OCI-LY7 (cell line): ENCODE results near the gene TDRD9. TPM values are rescaled to one million over a fixed set of nuclear protein-coding genes. Genes with fewer than 3 reads are reported as not detected.

Experiments used
- BruUV-seq: library from RNA; stranded (reverse); fragments of 400-500 nt; replicated peaks from 2 replicates; lab custom pipeline; 2021; lab: Mats Ljungman, UMichigan
- CTCF ChIA-PET: fragments of 300-600 bp; sonication (Branson Sonifier 250); formaldehyde crosslinking; loops from one replicate; lab custom pipeline; 2022; ENCODE audit warnings: antibody characterized with exemption; ENCODE audit not compliant: unreplicated experiment; lab: Charles Lee
- POLR2A ChIA-PET: fragments of 300-600 bp; sonication (Branson Sonifier 250); formaldehyde crosslinking; loops from one replicate; lab custom pipeline; 2022; ENCODE audit warnings: antibody characterized with exemption; lab: Charles Lee
- DNase-seq: peaks from one replicate; pipeline ENCODE4 v3.0.0-alpha.2; 2015; ENCODE audit warnings: low spot score
- H2AFZ ChIP-seq: fragments of 200-600 bp; sonication (generic), shearing (Covaris generic); 2 replicates; pipeline ENCODE4 v1.6.1; 2014; ENCODE audit warnings: mild to moderate bottlenecking, antibody characterized with exemption, low read length, moderate library complexity
- H3K27ac ChIP-seq: fragments of 200-600 bp; sonication (generic); 2 replicates; pipeline ENCODE4 v1.5.1; 2014; ENCODE audit warnings: mixed run types, low read depth, mild to moderate bottlenecking, moderate library complexity, low read length, inconsistent platforms; ENCODE audit not compliant: poor library complexity, severe bottlenecking
- H3K36me3 ChIP-seq: fragments of 200-600 bp; sonication (generic); 2 replicates; pipeline ENCODE4 v1.6.1; 2014; ENCODE audit warnings: mild to moderate bottlenecking, antibody characterized with exemption, low read length, moderate library complexity, mixed read lengths; ENCODE audit not compliant: insufficient read depth
- H3K4me1 ChIP-seq: fragments of 200-600 bp; sonication (generic); 2 replicates; pipeline ENCODE4 v1.5.1; 2014; ENCODE audit warnings: mild to moderate bottlenecking, low read length; ENCODE audit not compliant: insufficient read depth, poor library complexity, severe bottlenecking
- H3K4me2 ChIP-seq: fragments of 200-600 bp; sonication (generic); 2 replicates; pipeline ENCODE4 v1.6.1; 2014; ENCODE audit warnings: mild to moderate bottlenecking, low read length
- H3K4me3 ChIP-seq: fragments of 200-600 bp; sonication (generic); 2 replicates; pipeline ENCODE4 v1.5.1; 2014; ENCODE audit warnings: mild to moderate bottlenecking, low read depth, low read length; ENCODE audit not compliant: poor library complexity, severe bottlenecking
- H3K79me2 ChIP-seq: fragments of 200-600 bp; sonication (generic); 2 replicates; pipeline ENCODE4 v1.6.1; 2016; ENCODE audit warnings: low read depth, mild to moderate bottlenecking, low read length, moderate library complexity, mixed read lengths; ENCODE audit not compliant: insufficient read depth
- H3K9me2 ChIP-seq: fragments of 200-600 bp; sonication (generic); 2 replicates; pipeline ENCODE4 v1.6.1; 2016; ENCODE audit warnings: mild to moderate bottlenecking, low read length, mixed read lengths; ENCODE audit not compliant: insufficient read depth
- H3K9me3 ChIP-seq: fragments of 200-600 bp; sonication (generic); 2 replicates; pipeline ENCODE4 v1.6.1; 2014; ENCODE audit warnings: mild to moderate bottlenecking, mixed run types, low read length, mixed read lengths
- H4K20me1 ChIP-seq: fragments of 200-600 bp; sonication (generic); 2 replicates; pipeline ENCODE4 v1.6.1; 2014; ENCODE audit warnings: mild to moderate bottlenecking, antibody characterized with exemption, low read length, moderate library complexity, mixed read lengths; ENCODE audit not compliant: insufficient read depth
- CTCF ChIP-seq: fragments of 200-600 bp; sonication (generic); conservative IDR thresholded peaks from 2 replicates; pipeline ENCODE4 v1.5.1; 2014; ENCODE audit warnings: mild to moderate bottlenecking, antibody characterized with exemption, low read length, moderate library complexity, mixed read lengths
- EZH2phosphoT487 ChIP-seq: fragments of 200-600 bp; sonication (generic); IDR thresholded peaks from 2 replicates; pipeline ENCODE4 v1.6.1; 2018; ENCODE audit warnings: low read depth, borderline replicate concordance, mild to moderate bottlenecking, mixed run types, antibody characterized with exemption, low read length, moderate library complexity, mixed read lengths
- intact Hi-C: fragments of 100-400 bp; cut with micrococcal nuclease; formaldehyde crosslinking; loops from one replicate; pipeline ENCODE4 v1.10.0; 2022; ENCODE audit not compliant: unreplicated experiment
- total RNA-seq, 2 experiments: library from RNA; depleted of rRNA in 1 of 2; stranded (reverse); fragments of >200 nt in 1 of 2; shearing (Covaris generic) in 1 of 2; gene quantifications; 2 replicates each; pipeline ENCODE4 v1.2.3, GENCODE V29; 2014 to 2022

The TDRD9 gene
- total RNA-seq, 2 experiments from 2014 or later: not detected

- intact Hi-C loops: no loop called here
- Histone ChIP-seq H2AFZ (no peak overlapping the region), H3K79me2 (no peaks in the 10 kb centered on the region), H4K20me1 (no peaks in the 10 kb centered on the region), H3K4me2 (no peak overlapping the region), H3K9me3 (no peaks in the 10 kb centered on the region), H3K4me1 (no peaks in the 10 kb centered on the region), H3K4me3 (no peak overlapping the region), H3K9me2 (no peaks in the 10 kb centered on the region), H3K36me3 (no peaks in the 10 kb centered on the region), H3K27ac (no peak overlapping the region)
- CTCF ChIA-PET: no interaction called here
- no TSS peak for BruUV-seq
- TF ChIP-seq EZH2phosphoT487 (no peak), CTCF (no peak)
- POLR2A ChIA-PET: no interaction called here
- no peak for DNase-seq
Observed at GRCh38 chr14:104086210-104086660, 158.0 kb downstream of the TDRD9 start.

- H2AFZ ChIP-seq: no peak overlapping the region
- H3K79me2 ChIP-seq: no peaks in the 10 kb centered on the region
- H3K27ac ChIP-seq: no peak overlapping the region
- ChIA-PET CTCF (no interaction called here), POLR2A (no interaction called here)
- H3K9me3 ChIP-seq: no peaks in the 10 kb centered on the region
- no peak overlapping the region for H3K4me2 ChIP-seq
- TF ChIP-seq EZH2phosphoT487 (no peak), CTCF (no peak)
- intact Hi-C loops: no loop called here
- no peaks in the 10 kb centered on the region for H3K9me2 ChIP-seq
- no peaks in the 10 kb centered on the region for H3K36me3 ChIP-seq
- no TSS peak for BruUV-seq
- no peaks in the 10 kb centered on the region for H3K4me1 ChIP-seq
- H3K4me3 ChIP-seq: no peak overlapping the region
- no peak for DNase-seq
- H4K20me1 ChIP-seq: no peaks in the 10 kb centered on the region
Observed at GRCh38 chr14:104086661-104087461, 158.6 kb downstream of the TDRD9 start.

- Histone ChIP-seq H4K20me1 (no peaks in the 10 kb centered on the region), H3K79me2 (no peaks in the 10 kb centered on the region), H3K4me2 (no peak overlapping the region), H3K4me1 (no peaks in the 10 kb centered on the region), H3K4me3 (no peak overlapping the region), H3K9me2 (no peaks in the 10 kb centered on the region), H2AFZ (no peak overlapping the region), H3K9me3 (no peaks in the 10 kb centered on the region), H3K27ac (no peak overlapping the region), H3K36me3 (no peaks in the 10 kb centered on the region)
- intact Hi-C loops: no loop called here
- no peak for TF ChIP-seq EZH2phosphoT487
- TF ChIP-seq CTCF: no peak
- DNase-seq: no peak
- no TSS peak for BruUV-seq
- ChIA-PET POLR2A (no interaction called here), CTCF (no interaction called here)
Observed at GRCh38 chr14:104087505-104087904, 159.2 kb downstream of the TDRD9 start.
